GM23248 (cell line): ENCODE data around the gene HSD17B2.

Source experiments
- EZH2 ChIP-seq: fragments of 200-600 bp; sonication (generic); IDR thresholded peaks from 2 replicates; pipeline ENCODE4 v1.6.1; 2018; ENCODE audit warnings: antibody characterized with exemption, mild to moderate bottlenecking; ENCODE audit not compliant: insufficient read depth, poor library complexity, severe bottlenecking
- EZH2phosphoT487 ChIP-seq: fragments of 200-600 bp; sonication (generic); IDR thresholded peaks from 2 replicates; pipeline ENCODE4 v1.6.1; 2018; ENCODE audit warnings: antibody characterized with exemption, moderate library complexity, mild to moderate bottlenecking, low read depth; ENCODE audit not compliant: insufficient read depth

DNA sequence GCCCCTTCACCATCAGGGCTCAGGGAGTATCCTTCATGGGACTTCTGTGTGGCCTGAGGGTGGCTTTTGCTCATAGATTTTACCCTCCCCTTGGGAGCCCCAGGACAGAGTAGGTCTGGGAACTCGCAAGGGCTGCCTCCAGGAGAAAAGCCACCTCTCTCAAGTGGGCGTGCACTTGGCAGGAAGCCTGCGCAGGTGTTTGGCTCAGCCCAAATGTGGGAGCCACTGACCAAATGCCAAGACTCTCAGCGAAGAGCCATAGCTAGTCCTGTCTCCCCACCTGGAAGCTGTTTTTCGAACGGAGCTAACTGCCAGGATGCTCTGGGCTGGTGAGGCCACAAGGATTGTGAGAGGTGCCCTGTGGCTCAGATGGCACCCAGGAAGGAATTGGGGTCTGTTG, 2.0 kb upstream of the HSD17B2 start:
- TF ChIP-seq EZH2 (no peak), EZH2phosphoT487 (no peak)
